ENCODE data around the gene CDC16. TPM values are rescaled to one million over a fixed set of nuclear protein-coding genes. Genes with fewer than 3 reads are reported as not detected.
A peak's percentile ranks its signal among the peaks of the same experiment; 100 is the strongest.

Gene CDC16
- total and polyA plus RNA-seq, 9 of the 15 experiments (the other 6 are each of a cell fraction or from before 2014, with no cell fraction given): 23.2 to 102 (median 51.6) TPM

DNA sequence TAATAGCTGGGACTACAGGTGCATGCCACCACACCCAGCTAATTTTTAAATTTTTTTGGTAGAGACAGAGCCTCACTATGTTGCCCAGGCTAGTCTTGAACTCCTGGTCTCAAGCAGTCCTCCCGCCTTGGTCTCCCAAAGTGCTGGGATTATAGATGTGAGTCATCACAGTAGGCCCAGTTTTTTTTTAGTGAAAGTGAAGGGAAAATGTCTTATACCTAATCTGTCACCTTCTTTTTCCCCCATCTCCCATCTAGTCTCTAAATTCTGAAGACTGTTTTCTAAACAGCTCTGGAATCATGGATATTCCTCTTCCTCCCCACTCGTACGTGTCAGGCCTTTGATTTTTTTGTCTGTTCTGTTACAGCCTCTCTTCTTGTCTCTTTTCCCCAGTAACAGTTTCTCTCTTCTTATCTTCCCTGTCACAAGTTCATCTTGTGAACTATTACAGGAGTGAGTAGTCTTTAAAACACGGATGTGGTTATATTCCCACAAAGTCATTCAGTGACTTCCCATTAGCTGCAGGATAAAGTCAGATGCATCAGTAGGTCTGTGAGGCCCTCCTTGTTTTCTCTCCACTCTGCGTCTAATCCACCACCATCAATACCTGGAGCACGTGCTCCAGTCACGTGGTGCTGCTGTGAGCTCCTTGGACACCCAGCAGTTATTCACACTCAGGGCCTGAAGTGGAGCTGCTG lies 2.9 kb downstream of the CDC16 start (continued):
- TF ChIP-seq, protein P1, sequence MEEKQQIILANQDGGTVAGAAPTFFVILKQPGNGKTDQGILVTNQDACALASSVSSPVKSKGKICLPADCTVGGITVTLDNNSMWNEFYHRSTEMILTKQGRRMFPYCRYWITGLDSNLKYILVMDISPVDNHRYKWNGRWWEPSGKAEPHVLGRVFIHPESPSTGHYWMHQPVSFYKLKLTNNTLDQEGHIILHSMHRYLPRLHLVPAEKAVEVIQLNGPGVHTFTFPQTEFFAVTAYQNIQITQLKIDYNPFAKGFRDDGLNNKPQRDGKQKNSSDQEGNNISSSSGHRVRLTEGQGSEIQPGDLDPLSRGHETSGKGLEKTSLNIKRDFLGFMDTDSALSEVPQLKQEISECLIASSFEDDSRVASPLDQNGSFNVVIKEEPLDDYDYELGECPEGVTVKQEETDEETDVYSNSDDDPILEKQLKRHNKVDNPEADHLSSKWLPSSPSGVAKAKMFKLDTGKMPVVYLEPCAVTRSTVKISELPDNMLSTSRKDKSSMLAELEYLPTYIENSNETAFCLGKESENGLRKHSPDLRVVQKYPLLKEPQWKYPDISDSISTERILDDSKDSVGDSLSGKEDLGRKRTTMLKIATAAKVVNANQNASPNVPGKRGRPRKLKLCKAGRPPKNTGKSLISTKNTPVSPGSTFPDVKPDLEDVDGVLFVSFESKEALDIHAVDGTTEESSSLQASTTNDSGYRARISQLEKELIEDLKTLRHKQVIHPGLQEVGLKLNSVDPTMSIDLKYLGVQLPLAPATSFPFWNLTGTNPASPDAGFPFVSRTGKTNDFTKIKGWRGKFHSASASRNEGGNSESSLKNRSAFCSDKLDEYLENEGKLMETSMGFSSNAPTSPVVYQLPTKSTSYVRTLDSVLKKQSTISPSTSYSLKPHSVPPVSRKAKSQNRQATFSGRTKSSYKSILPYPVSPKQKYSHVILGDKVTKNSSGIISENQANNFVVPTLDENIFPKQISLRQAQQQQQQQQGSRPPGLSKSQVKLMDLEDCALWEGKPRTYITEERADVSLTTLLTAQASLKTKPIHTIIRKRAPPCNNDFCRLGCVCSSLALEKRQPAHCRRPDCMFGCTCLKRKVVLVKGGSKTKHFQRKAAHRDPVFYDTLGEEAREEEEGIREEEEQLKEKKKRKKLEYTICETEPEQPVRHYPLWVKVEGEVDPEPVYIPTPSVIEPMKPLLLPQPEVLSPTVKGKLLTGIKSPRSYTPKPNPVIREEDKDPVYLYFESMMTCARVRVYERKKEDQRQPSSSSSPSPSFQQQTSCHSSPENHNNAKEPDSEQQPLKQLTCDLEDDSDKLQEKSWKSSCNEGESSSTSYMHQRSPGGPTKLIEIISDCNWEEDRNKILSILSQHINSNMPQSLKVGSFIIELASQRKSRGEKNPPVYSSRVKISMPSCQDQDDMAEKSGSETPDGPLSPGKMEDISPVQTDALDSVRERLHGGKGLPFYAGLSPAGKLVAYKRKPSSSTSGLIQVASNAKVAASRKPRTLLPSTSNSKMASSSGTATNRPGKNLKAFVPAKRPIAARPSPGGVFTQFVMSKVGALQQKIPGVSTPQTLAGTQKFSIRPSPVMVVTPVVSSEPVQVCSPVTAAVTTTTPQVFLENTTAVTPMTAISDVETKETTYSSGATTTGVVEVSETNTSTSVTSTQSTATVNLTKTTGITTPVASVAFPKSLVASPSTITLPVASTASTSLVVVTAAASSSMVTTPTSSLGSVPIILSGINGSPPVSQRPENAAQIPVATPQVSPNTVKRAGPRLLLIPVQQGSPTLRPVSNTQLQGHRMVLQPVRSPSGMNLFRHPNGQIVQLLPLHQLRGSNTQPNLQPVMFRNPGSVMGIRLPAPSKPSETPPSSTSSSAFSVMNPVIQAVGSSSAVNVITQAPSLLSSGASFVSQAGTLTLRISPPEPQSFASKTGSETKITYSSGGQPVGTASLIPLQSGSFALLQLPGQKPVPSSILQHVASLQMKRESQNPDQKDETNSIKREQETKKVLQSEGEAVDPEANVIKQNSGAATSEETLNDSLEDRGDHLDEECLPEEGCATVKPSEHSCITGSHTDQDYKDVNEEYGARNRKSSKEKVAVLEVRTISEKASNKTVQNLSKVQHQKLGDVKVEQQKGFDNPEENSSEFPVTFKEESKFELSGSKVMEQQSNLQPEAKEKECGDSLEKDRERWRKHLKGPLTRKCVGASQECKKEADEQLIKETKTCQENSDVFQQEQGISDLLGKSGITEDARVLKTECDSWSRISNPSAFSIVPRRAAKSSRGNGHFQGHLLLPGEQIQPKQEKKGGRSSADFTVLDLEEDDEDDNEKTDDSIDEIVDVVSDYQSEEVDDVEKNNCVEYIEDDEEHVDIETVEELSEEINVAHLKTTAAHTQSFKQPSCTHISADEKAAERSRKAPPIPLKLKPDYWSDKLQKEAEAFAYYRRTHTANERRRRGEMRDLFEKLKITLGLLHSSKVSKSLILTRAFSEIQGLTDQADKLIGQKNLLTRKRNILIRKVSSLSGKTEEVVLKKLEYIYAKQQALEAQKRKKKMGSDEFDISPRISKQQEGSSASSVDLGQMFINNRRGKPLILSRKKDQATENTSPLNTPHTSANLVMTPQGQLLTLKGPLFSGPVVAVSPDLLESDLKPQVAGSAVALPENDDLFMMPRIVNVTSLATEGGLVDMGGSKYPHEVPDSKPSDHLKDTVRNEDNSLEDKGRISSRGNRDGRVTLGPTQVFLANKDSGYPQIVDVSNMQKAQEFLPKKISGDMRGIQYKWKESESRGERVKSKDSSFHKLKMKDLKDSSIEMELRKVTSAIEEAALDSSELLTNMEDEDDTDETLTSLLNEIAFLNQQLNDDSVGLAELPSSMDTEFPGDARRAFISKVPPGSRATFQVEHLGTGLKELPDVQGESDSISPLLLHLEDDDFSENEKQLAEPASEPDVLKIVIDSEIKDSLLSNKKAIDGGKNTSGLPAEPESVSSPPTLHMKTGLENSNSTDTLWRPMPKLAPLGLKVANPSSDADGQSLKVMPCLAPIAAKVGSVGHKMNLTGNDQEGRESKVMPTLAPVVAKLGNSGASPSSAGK (IDR thresholded peaks at IDR 0.05): peak; percentile 75
- TF ChIP-seq, protein P2, sequence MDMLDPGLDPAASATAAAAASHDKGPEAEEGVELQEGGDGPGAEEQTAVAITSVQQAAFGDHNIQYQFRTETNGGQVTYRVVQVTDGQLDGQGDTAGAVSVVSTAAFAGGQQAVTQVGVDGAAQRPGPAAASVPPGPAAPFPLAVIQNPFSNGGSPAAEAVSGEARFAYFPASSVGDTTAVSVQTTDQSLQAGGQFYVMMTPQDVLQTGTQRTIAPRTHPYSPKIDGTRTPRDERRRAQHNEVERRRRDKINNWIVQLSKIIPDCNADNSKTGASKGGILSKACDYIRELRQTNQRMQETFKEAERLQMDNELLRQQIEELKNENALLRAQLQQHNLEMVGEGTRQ (CRISPR knock-in tag; IDR thresholded peaks at IDR 0.05): peak; percentile 90
- TF ChIP-seq TOE1 (IDR thresholded peaks at IDR 0.05; ENCODE audit: borderline replicate concordance): peak; percentile 74; the same call in 1 of the 2 replicates
- TF ChIP-seq TOE1 (CRISPR knock-in tag; IDR thresholded peaks at IDR 0.05; ENCODE audit: borderline replicate concordance, low read depth): no peak
- TF ChIP-seq CSDE1 (IDR thresholded peaks at IDR 0.05): 0 out of 4 replicates have a peak, but pooled peaks of 1 of the 2 experiments have one; percentile 21
- TF ChIP-seq ZNF174 (CRISPR knock-in tag; IDR thresholded peaks at IDR 0.05): no peak
- TF ChIP-seq MEF2D (tag; conservative IDR thresholded peaks at IDR 0.05; ENCODE audit: low read depth): peak; percentile 74
- no peak for TF ChIP-seq XRCC5 (IDR thresholded peaks at IDR 0.05; ENCODE audit: low read depth, low read length)
- no peak for TF ChIP-seq LEF1 (IDR thresholded peaks at IDR 0.05)
- TF ChIP-seq C11orf30 (IDR thresholded peaks at IDR 0.05; ENCODE audit: low read depth): no peak
- TF ChIP-seq, protein P3, sequence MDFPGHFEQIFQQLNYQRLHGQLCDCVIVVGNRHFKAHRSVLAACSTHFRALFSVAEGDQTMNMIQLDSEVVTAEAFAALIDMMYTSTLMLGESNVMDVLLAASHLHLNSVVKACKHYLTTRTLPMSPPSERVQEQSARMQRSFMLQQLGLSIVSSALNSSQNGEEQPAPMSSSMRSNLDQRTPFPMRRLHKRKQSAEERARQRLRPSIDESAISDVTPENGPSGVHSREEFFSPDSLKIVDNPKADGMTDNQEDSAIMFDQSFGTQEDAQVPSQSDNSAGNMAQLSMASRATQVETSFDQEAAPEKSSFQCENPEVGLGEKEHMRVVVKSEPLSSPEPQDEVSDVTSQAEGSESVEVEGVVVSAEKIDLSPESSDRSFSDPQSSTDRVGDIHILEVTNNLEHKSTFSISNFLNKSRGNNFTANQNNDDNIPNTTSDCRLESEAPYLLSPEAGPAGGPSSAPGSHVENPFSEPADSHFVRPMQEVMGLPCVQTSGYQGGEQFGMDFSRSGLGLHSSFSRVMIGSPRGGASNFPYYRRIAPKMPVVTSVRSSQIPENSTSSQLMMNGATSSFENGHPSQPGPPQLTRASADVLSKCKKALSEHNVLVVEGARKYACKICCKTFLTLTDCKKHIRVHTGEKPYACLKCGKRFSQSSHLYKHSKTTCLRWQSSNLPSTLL (IDR thresholded peaks at IDR 0.05): no peak
- peak; percentile 67 for TF ChIP-seq ETV1 (tag; conservative IDR thresholded peaks at IDR 0.05; ENCODE audit: low read depth)
